LNCaP clone FGC (cell line): Measurements from ENCODE around the gene CCDC181.

Experiments
- DNase-seq: peaks from one replicate; pipeline ENCODE4 v3.0.0-alpha.2; 2011; ENCODE audit warnings: low read depth
- H3K4me3 ChIP-seq: 2 replicates; pipeline ENCODE4 v1.5.1; 2011; ENCODE audit warnings: mild to moderate bottlenecking, low read depth, low read length, control low read depth
- CTCF ChIP-seq: IDR thresholded peaks from 2 replicates; pipeline ENCODE4 v1.5.1; 2012; ENCODE audit warnings: mild to moderate bottlenecking; ENCODE audit not compliant: control insufficient read depth, insufficient read depth; ENCODE audit errors: extremely low read depth

CCDC181 gene

GRCh38 chr1:169466259-169467230 is 39.3 kb upstream of the CCDC181 start:
- H3K4me3 ChIP-seq: no peak overlapping the region
- no peak for DNase-seq
- TF ChIP-seq CTCF: peak; percentile 47

- no peak for TF ChIP-seq CTCF
- no peak overlapping the region for H3K4me3 ChIP-seq
- no peak for DNase-seq
Measured at GRCh38 chr1:169465281-169465680, 38.0 kb upstream of the CCDC181 start.

GRCh38 chr1:169462385-169462784 is 35.1 kb upstream of the CCDC181 start:
- no peak for DNase-seq
- H3K4me3 ChIP-seq: no peak overlapping the region
- no peak for TF ChIP-seq CTCF

GRCh38 chr1:169461390-169462000 is 34.2 kb upstream of the CCDC181 start:
- DNase-seq: no peak
- TF ChIP-seq CTCF: no peak
- no peak overlapping the region for H3K4me3 ChIP-seq

GRCh38 chr1:169460191-169460833 is 33.0 kb upstream of the CCDC181 start:
- no peak for TF ChIP-seq CTCF
- DNase-seq: no peak
- no peak overlapping the region for H3K4me3 ChIP-seq

- no peak for DNase-seq
- no peak for TF ChIP-seq CTCF
Measured at GRCh38 chr1:169457443-169457842, 30.2 kb upstream of the CCDC181 start.

More at GRCh38 chr1:169457443-169457842, 30.2 kb upstream of the CCDC181 start:
- H3K4me3 ChIP-seq: no peak overlapping the region
